H1 (cell line): ENCODE measurements around the gene NR5A1. TPM values are rescaled to one million over a fixed set of nuclear protein-coding genes. Genes with fewer than 3 reads are reported as not detected.

Source experiments
- CTCF ChIA-PET: fragments of 300-600 bp; sonication (Branson Sonifier 250); formaldehyde crosslinking; loops from one replicate; lab custom pipeline; 2021; ENCODE audit not compliant: partially characterized antibody; lab: Charles Lee
- POLR2A ChIA-PET: fragments of 300-600 bp; sonication (Branson Sonifier 250); formaldehyde crosslinking; loops from one replicate; lab custom pipeline; 2021; ENCODE audit warnings: inconsistent platforms; ENCODE audit not compliant: partially characterized antibody; lab: Charles Lee
- DNase-seq, 2 experiments: peaks; one replicate each; pipeline versions ENCODE4 v3.0.0 to v3.0.0-alpha.2; 2010 to 2022; ENCODE audit warnings: low spot score in 2 of 2, low read depth in 1 of 2, mixed read lengths in 1 of 2
- FAIRE-seq: peaks from 2 replicates; lab custom pipeline; 2011; peaks lifted over from hg19 to GRCh38; lab: Jason Lieb, UNC
- H2AFZ ChIP-seq: 2 replicates; pipeline ENCODE4 v1.8.1; 2012; ENCODE audit warnings: low read length, inconsistent platforms
- H2AK5ac ChIP-seq: 2 replicates; pipeline ENCODE4 v1.6.1; 2013; ENCODE audit warnings: low read depth, low read length
- H2BK120ac ChIP-seq: replicated peaks from 2 replicates; pipeline ENCODE3; 2013; ENCODE audit warnings: low read depth, low read length, inconsistent platforms
- H2BK12ac ChIP-seq: 2 replicates; pipeline ENCODE4 v1.6.1; 2013; ENCODE audit warnings: low read depth, low read length
- H2BK15ac ChIP-seq: 2 replicates; pipeline ENCODE4 v1.6.1; 2013; ENCODE audit warnings: low read length
- H2BK20ac ChIP-seq: 2 replicates; pipeline ENCODE4 v1.6.1; 2013; ENCODE audit warnings: low read length
- H2BK5ac ChIP-seq: 2 replicates; pipeline ENCODE4 v1.6.1; 2013; ENCODE audit warnings: low read depth, low read length
- H3K14ac ChIP-seq: 2 replicates; pipeline ENCODE4 v1.6.1; 2013; ENCODE audit warnings: inconsistent platforms; ENCODE audit not compliant: insufficient read length
- H3K18ac ChIP-seq: 2 replicates; pipeline ENCODE4 v1.6.1; 2013; ENCODE audit warnings: low read length; ENCODE audit errors: extremely low read depth
- H3K23ac ChIP-seq: 2 replicates; pipeline ENCODE4 v1.6.1; 2013; ENCODE audit warnings: inconsistent platforms; ENCODE audit not compliant: insufficient read length
- H3K23me2 ChIP-seq: 2 replicates; pipeline ENCODE4 v1.6.1; 2013; ENCODE audit warnings: low read depth, low read length
- H3K27ac ChIP-seq: 2 replicates; pipeline ENCODE4 v1.6.1; 2011; ENCODE audit warnings: low read depth, low read length, inconsistent platforms
- H3K27me3 ChIP-seq, 4 experiments: replicated peaks in 1 of 4; 1 replicate in 1 of 4; 2 replicates in 3 of 4; pipeline versions ENCODE4 v1.6.1 to v1.8.1; 2011 to 2013; ENCODE audit warnings: low read length in 3 of 4, mild to moderate bottlenecking in 3 of 4, inconsistent platforms in 2 of 4, mixed read lengths in 2 of 4, moderate library complexity in 1 of 4; ENCODE audit not compliant: control insufficient read depth in 3 of 4, insufficient read depth in 3 of 4; ENCODE audit errors: extremely low read depth in 1 of 4
- H3K36me3 ChIP-seq, 4 experiments: 2 replicates each; pipeline versions ENCODE4 v1.6.1 to v1.8.1; 2011 to 2013; ENCODE audit warnings: mild to moderate bottlenecking in 4 of 4, low read length in 3 of 4, moderate library complexity in 2 of 4, control low read depth in 1 of 4, inconsistent platforms in 1 of 4; ENCODE audit not compliant: insufficient read depth in 4 of 4, control insufficient read depth in 2 of 4
- H3K4ac ChIP-seq: replicated peaks from 2 replicates; pipeline ENCODE3; 2013; ENCODE audit warnings: low read length, low read depth, mixed read lengths, inconsistent platforms; ENCODE audit not compliant: insufficient read length
- H3K4me1 ChIP-seq, 4 experiments: replicated peaks in 1 of 4; 1 replicate in 1 of 4; 2 replicates in 3 of 4; pipeline versions ENCODE4 v1.6.1 to v1.8.1; 2011 to 2013; ENCODE audit warnings: low read length in 3 of 4, inconsistent platforms in 2 of 4, mixed read lengths in 1 of 4; ENCODE audit not compliant: insufficient read depth in 4 of 4, control insufficient read depth in 3 of 4
- H3K4me2 ChIP-seq, 2 experiments: 2 replicates each; pipeline versions ENCODE4 v1.6.1 to v1.8.1; 2011 to 2013; ENCODE audit warnings: low read depth in 2 of 2, low read length in 2 of 2, control low read depth in 1 of 2, inconsistent platforms in 1 of 2, mild to moderate bottlenecking in 1 of 2; ENCODE audit not compliant: insufficient read depth in 1 of 2
- H3K4me3 ChIP-seq, 4 experiments: fragments of 200-600, 300-600 bp in 1 of 4; sonication (generic), shearing (Covaris generic), sonication (Bioruptor Twin) in 1 of 4; 2 replicates each; pipeline versions ENCODE4 v1.5.1 to v1.8.1; 2011 to 2016; ENCODE audit warnings: low read length in 4 of 4, low read depth in 3 of 4, control low read depth in 2 of 4, inconsistent platforms in 2 of 4, mild to moderate bottlenecking in 2 of 4, mixed read lengths in 1 of 4, moderate library complexity in 1 of 4; ENCODE audit not compliant: insufficient read depth in 2 of 4; ENCODE audit errors: extremely low read depth in 1 of 4
- H3K56ac ChIP-seq: replicated peaks from 2 replicates; pipeline ENCODE3; 2013; ENCODE audit warnings: low read depth, mild to moderate bottlenecking, mixed read lengths, low read length, inconsistent platforms; ENCODE audit not compliant: insufficient read length
- H3K79me1 ChIP-seq: 2 replicates; pipeline ENCODE4 v1.6.1; 2013; ENCODE audit warnings: low read depth, low read length, control low read depth
- H3K79me2 ChIP-seq, 2 experiments: 2 replicates each; pipeline versions ENCODE4 v1.6.1 to v1.8.1; 2012 to 2013; ENCODE audit warnings: low read length in 2 of 2, mild to moderate bottlenecking in 2 of 2, inconsistent platforms in 1 of 2; ENCODE audit not compliant: insufficient read depth in 2 of 2, control insufficient read depth in 1 of 2
- H3K9ac ChIP-seq, 4 experiments: replicated peaks in 1 of 4; 1 replicate in 1 of 4; 2 replicates in 3 of 4; pipeline versions ENCODE4 v1.6.1 to v1.8.1; 2011 to 2013; ENCODE audit warnings: low read depth in 3 of 4, low read length in 3 of 4, control low read depth in 2 of 4, mild to moderate bottlenecking in 2 of 4, moderate library complexity in 2 of 4, inconsistent platforms in 1 of 4; ENCODE audit errors: extremely low read depth in 1 of 4
- H3K9me3 ChIP-seq, 2 experiments: 2 replicates each; pipeline versions ENCODE4 v1.6.1 to v1.8.1; 2012 to 2013; ENCODE audit warnings: mild to moderate bottlenecking in 2 of 2, moderate library complexity in 2 of 2, control low read depth in 1 of 2, inconsistent platforms in 1 of 2, low read depth in 1 of 2, low read length in 1 of 2, mixed read lengths in 1 of 2; ENCODE audit not compliant: insufficient read depth in 2 of 2
- H4K20me1 ChIP-seq, 2 experiments: replicated peaks in 1 of 2; 2 replicates each; pipeline versions ENCODE3 to v1.8.1; 2011 to 2013; ENCODE audit warnings: inconsistent platforms in 2 of 2, low read length in 2 of 2, mild to moderate bottlenecking in 1 of 2; ENCODE audit not compliant: insufficient read depth in 2 of 2, control insufficient read depth in 1 of 2
- H4K5ac ChIP-seq: 2 replicates; pipeline ENCODE4 v1.6.1; 2013; ENCODE audit warnings: low read length, low read depth, mixed read lengths, inconsistent platforms; ENCODE audit not compliant: insufficient read length
- H4K8ac ChIP-seq: 2 replicates; pipeline ENCODE4 v1.8.0; 2013; ENCODE audit warnings: mild to moderate bottlenecking, moderate library complexity, low read length, inconsistent platforms; ENCODE audit not compliant: insufficient read depth; ENCODE audit errors: extremely low read depth
- H4K91ac ChIP-seq: replicated peaks from 2 replicates; pipeline ENCODE3; 2013; ENCODE audit warnings: low read length, mixed read lengths, inconsistent platforms; ENCODE audit not compliant: insufficient read length
- CBX8 ChIP-seq: fragments of 300-800, 300-1000 bp; sonication (generic); IDR thresholded peaks from 2 replicates; pipeline ENCODE4 v1.7.1; 2016; ENCODE audit warnings: low read depth, low read length, borderline replicate concordance
- CREB1 ChIP-seq: IDR thresholded peaks from 2 replicates; pipeline ENCODE4 v1.6.1; 2012; ENCODE audit warnings: inconsistent platforms
- KDM1A ChIP-seq: fragments of 200-600, 300-600 bp; sonication (generic); IDR thresholded peaks from 2 replicates; pipeline ENCODE4 v1.7.1; 2016; ENCODE audit warnings: mild to moderate bottlenecking, low read length, borderline replicate concordance
- POLR2A ChIP-seq, 2 experiments: IDR thresholded peaks; 1 replicate in 1 of 2; 2 replicates in 1 of 2; pipeline ENCODE4 v1.6.1; 2011; ENCODE audit warnings: low read depth in 2 of 2, low read length in 2 of 2, mild to moderate bottlenecking in 2 of 2; ENCODE audit errors: control extremely low read depth in 1 of 2
- RBBP5 ChIP-seq: IDR thresholded peaks from 2 replicates; pipeline ENCODE4 v1.7.1; 2012; ENCODE audit warnings: low read depth, mild to moderate bottlenecking, inconsistent platforms, low read length, moderate library complexity, borderline replicate concordance
- SIX5 ChIP-seq: IDR thresholded peaks from 2 replicates; pipeline ENCODE4 v1.6.1; 2011; ENCODE audit warnings: mild to moderate bottlenecking, low read depth, low read length
- SP2 ChIP-seq: IDR thresholded peaks from 2 replicates; pipeline ENCODE4 v1.6.1; 2012; ENCODE audit warnings: mild to moderate bottlenecking, low read length, inconsistent platforms
- SUZ12 ChIP-seq: fragments of 200-600 bp; sonication (generic); IDR thresholded peaks from 2 replicates; pipeline ENCODE4 v1.6.1; 2012; ENCODE audit warnings: mild to moderate bottlenecking, inconsistent platforms, low read length, moderate library complexity, mixed read lengths
- TEAD4 ChIP-seq: IDR thresholded peaks from 2 replicates; pipeline ENCODE4 v1.6.1; 2012; ENCODE audit warnings: low read depth, low read length, inconsistent platforms, mixed read lengths
- YY1 ChIP-seq: IDR thresholded peaks from 2 replicates; pipeline ENCODE4 v1.6.1; 2011; ENCODE audit warnings: low read depth, mild to moderate bottlenecking, low read length
- WGBS, 2 experiments: shearing (Covaris generic) in 1 of 2; methylation state at CpG; one replicate each; pipeline versions ENCODE4 v1.1.6 to v1.1.7; 2013 to 2015; ENCODE audit warnings: low lambda C conversion rate in 2 of 2, mixed read lengths in 2 of 2, inconsistent platforms in 1 of 2, low coverage in 1 of 2, missing lambda C conversion rate in 1 of 2; ENCODE audit not compliant: insufficient replicate concordance in 2 of 2, insufficient coverage in 1 of 2, insufficient read length in 1 of 2; ENCODE audit errors: extremely low coverage in 1 of 2, missing lambda C conversion rate in 1 of 2; 5-methylcytosine and 5-hydroxymethylcytosine counted together
- polyA plus RNA-seq, 7 experiments: library from polyadenylated mRNA; depleted of rRNA in 3 of 7; stranded (reverse) in 5 of 7; unstranded in 2 of 7; fragments of >200 nt in 5 of 7; fragments of 200-250 nt in 2 of 7; gene quantifications; 1 replicate in 5 of 7; 2 replicates in 1 of 7; 4 replicates in 1 of 7; pipeline versions ENCODE4 v1.2.1 to v1.2.3, GENCODE V29; 2011 to 2013; ENCODE audit warnings: missing spikeins in 2 of 7, mixed read lengths in 2 of 7
- total RNA-seq: library from RNA; stranded (reverse); fragmentation: NEBNext Ultra II Directional; extraction: Animal tissue kit (Norgen Biotek cat#: 25700); gene quantifications from 2 replicates; pipeline ENCODE4 v1.2.1, GENCODE V29; 2021

Gene NR5A1
- total and polyA plus RNA-seq, 2 of the 8 experiments (the other 6 are each of a cell fraction or from before 2014, with no cell fraction given) = 0.29 to 0.58 TPM

DNA sequence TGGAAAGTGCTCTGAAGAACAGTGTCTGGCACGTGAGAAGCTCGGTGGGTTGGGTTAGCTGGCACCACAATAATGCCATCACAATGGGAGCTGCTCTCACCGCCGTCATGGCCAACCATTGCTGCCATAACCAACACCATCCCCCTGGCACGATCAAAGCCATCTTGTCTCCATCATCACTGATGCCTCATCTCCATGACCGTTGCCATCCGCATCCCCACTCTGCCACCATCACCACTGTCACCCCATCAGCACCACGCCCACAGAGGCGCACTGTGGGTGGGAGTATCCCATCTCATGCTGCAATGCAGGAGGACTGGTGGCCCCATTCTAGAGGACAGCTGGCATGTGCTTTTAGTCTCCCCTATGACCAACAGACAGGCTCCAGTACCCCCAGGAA is 23.7 kb downstream of the NR5A1 start:
- no peak for FAIRE-seq
- ChIA-PET POLR2A (interaction anchor here (2.2 kb wide), 1 partner anchor 22 kb away, joined by 6 read pairs; no protein-coding TSS in a partner anchor), CTCF (interaction anchor here (2.6 kb wide), 1 partner anchor 22 kb away, joined by 9 read pairs; no protein-coding TSS in a partner anchor)
- H2BK12ac ChIP-seq = no peak overlapping the region
- no peak overlapping the region for H2BK20ac ChIP-seq
- no peaks in the 10 kb centered on the region for H3K79me2 ChIP-seq
- H3K18ac ChIP-seq = no peak overlapping the region
- H3K56ac ChIP-seq = no peak overlapping the region
- H4K8ac ChIP-seq = no peak overlapping the region; the same call in 1 of the 2 replicates
- no peak overlapping the region for H2BK120ac ChIP-seq
- H3K4me2 ChIP-seq = no peak overlapping the region; a peak in 1 of 4 replicates
- H3K14ac ChIP-seq = no peak overlapping the region
- H4K5ac ChIP-seq = no peak overlapping the region
- H2BK15ac ChIP-seq = no peak overlapping the region; the same call in 1 of the 2 replicates
- no peak overlapping the region for H3K4ac ChIP-seq
- H3K9me3 ChIP-seq = no peaks in the 10 kb centered on the region
- H3K4me3 ChIP-seq = no peak overlapping the region
- peak overlapping the region; percentile 47 for H4K91ac ChIP-seq
- peaks cover 8 to 38% (median 20%) of the 10 kb centered on the region in 4 experiments for H3K4me1 ChIP-seq
- H4K20me1 ChIP-seq = peaks cover 0 to 7% of the 10 kb centered on the region in 2 experiments
- H2AK5ac ChIP-seq = no peak overlapping the region
- 91% methylated on average over 9 of the region's 9 CpGs; no CpG with 5 or more reads in 1 of the 2 experiments for WGBS, 2 experiments
- H3K23ac ChIP-seq = no peak overlapping the region
- no peak overlapping the region for H3K9ac ChIP-seq
- no peaks in the 10 kb centered on the region for H3K79me1 ChIP-seq
- no peak for TF ChIP-seq RBBP5
- no peak for TF ChIP-seq CREB1
- TF ChIP-seq TEAD4 = no peak
- TF ChIP-seq YY1 = no peak
- TF ChIP-seq POLR2A (IDR thresholded peaks at IDR 0.05; ENCODE audit: control extremely low read depth in 1 of 2, low read depth in 2 of 2, low read length in 2 of 2) = no peak
- TF ChIP-seq KDM1A = no peak
- no peak for TF ChIP-seq SUZ12
- TF ChIP-seq SIX5 = no peak
- TF ChIP-seq CBX8 = no peak
- no peak for TF ChIP-seq SP2
- peaks cover 4% of the 10 kb centered on the region; the same call in 1 of the 2 replicates for H3K23me2 ChIP-seq
- no peak overlapping the region for H2BK5ac ChIP-seq
- H2AFZ ChIP-seq = no peak overlapping the region
- no peak overlapping the region for H3K27ac ChIP-seq
- no peaks in the 10 kb centered on the region for H3K36me3 ChIP-seq
- DNase-seq = no peak
- H3K27me3 ChIP-seq = peaks cover 8 to 34% (median 26%) of the 10 kb centered on the region in 4 experiments
